CD14-positive monocyte (primary cell): ENCODE results near the gene NSMF. TPM values are rescaled to one million over a fixed set of nuclear protein-coding genes. Genes with fewer than 3 reads are reported as not detected.

Experiments
- DNase-seq, 3 donors: peaks; one replicate each; pipeline ENCODE4 v3.0.0-alpha.2; 2011 to 2022
- H2AFZ ChIP-seq: 2 replicates; pipeline ENCODE4 v1.6.0; 2012; ENCODE audit warnings: mild to moderate bottlenecking, low read depth, low read length, inconsistent platforms; ENCODE audit not compliant: insufficient read depth, poor library complexity, severe bottlenecking
- H3K27ac ChIP-seq, 2 donors: 1 replicate in 1 of 2; 2 replicates in 1 of 2; pipeline ENCODE4 v1.5.1; 2012 to 2013; ENCODE audit warnings: low read length in 2 of 2, control low read depth in 1 of 2, inconsistent platforms in 1 of 2, low read depth in 1 of 2, mild to moderate bottlenecking in 1 of 2
- H3K27me3 ChIP-seq, 2 donors: one replicate each; pipeline versions ENCODE4 v1.6.0 to v1.6.1; 2011 to 2013; ENCODE audit warnings: low read length in 2 of 2; ENCODE audit not compliant: control insufficient read depth in 2 of 2, insufficient read depth in 2 of 2
- H3K36me3 ChIP-seq, 2 donors: replicated peaks in 1 of 2; 1 replicate in 1 of 2; 2 replicates in 1 of 2; pipeline versions ENCODE4 v1.5.1 to v1.6.1; 2012 to 2013; ENCODE audit warnings: low read length in 2 of 2, control low read depth in 1 of 2, inconsistent platforms in 1 of 2, mild to moderate bottlenecking in 1 of 2; ENCODE audit not compliant: insufficient read depth in 2 of 2, control insufficient read depth in 1 of 2
- H3K4me1 ChIP-seq, 2 donors: 1 replicate in 1 of 2; 2 replicates in 1 of 2; pipeline versions ENCODE4 v1.5.1 to v1.6.1; 2012 to 2013; ENCODE audit warnings: low read length in 2 of 2, control low read depth in 1 of 2, inconsistent platforms in 1 of 2, mild to moderate bottlenecking in 1 of 2, moderate library complexity in 1 of 2; ENCODE audit not compliant: insufficient read depth in 2 of 2, control insufficient read depth in 1 of 2
- H3K4me2 ChIP-seq: replicated peaks from 2 replicates; pipeline ENCODE3; 2012; ENCODE audit warnings: low read length, moderate library complexity, mild to moderate bottlenecking; ENCODE audit not compliant: poor library complexity, severe bottlenecking; ENCODE audit errors: extremely low read depth
- H3K4me3 ChIP-seq, 3 experiments: fragments of 200-600 bp in 1 of 3; sonication (generic) in 1 of 3; replicated peaks in 1 of 3; 1 replicate in 2 of 3; 2 replicates in 1 of 3; pipeline ENCODE4 v1.5.1; 2011 to 2013; ENCODE audit warnings: low read length in 3 of 3, mild to moderate bottlenecking in 3 of 3, control low read depth in 2 of 3, low read depth in 2 of 3, inconsistent platforms in 1 of 3, moderate library complexity in 1 of 3
- H3K79me2 ChIP-seq: 2 replicates; pipeline ENCODE4 v1.6.0; 2012; ENCODE audit warnings: mild to moderate bottlenecking, control low read depth, inconsistent platforms, low read length, moderate library complexity; ENCODE audit not compliant: insufficient read depth
- H3K9ac ChIP-seq: 2 replicates; pipeline ENCODE4 v1.6.0; 2017; ENCODE audit warnings: low read length, mild to moderate bottlenecking; ENCODE audit not compliant: insufficient read depth, poor library complexity, severe bottlenecking
- H3K9me3 ChIP-seq, 2 donors: replicated peaks in 1 of 2; 1 replicate in 1 of 2; 2 replicates in 1 of 2; pipeline versions ENCODE4 v1.5.1 to v1.6.1; 2012 to 2013; ENCODE audit warnings: low read length in 2 of 2, control low read depth in 1 of 2; ENCODE audit not compliant: control insufficient read depth in 1 of 2, insufficient read depth in 1 of 2
- H4K20me1 ChIP-seq: 2 replicates; pipeline ENCODE4 v1.6.0; 2012; ENCODE audit warnings: mild to moderate bottlenecking, low read length, control low read depth, moderate library complexity; ENCODE audit not compliant: insufficient read depth
- H3K27ac Mint-ChIP-seq, 7 donors: one replicate each; pipeline ENCODE4 v1.8.0; 2020; ENCODE audit warnings: mild to moderate bottlenecking in 7 of 7, mixed read lengths in 7 of 7, moderate library complexity in 6 of 7, inconsistent platforms in 2 of 7
- H3K27me3 Mint-ChIP-seq, 3 donors: one replicate each; pipeline ENCODE4 v1.8.0; 2021 to 2022; ENCODE audit warnings: low read depth in 3 of 3, mild to moderate bottlenecking in 3 of 3, mixed read lengths in 3 of 3, moderate library complexity in 3 of 3, inconsistent platforms in 1 of 3
- H3K36me3 Mint-ChIP-seq, 2 donors: one replicate each; pipeline ENCODE4 v1.8.0; 2020; ENCODE audit warnings: mixed read lengths in 2 of 2, inconsistent platforms in 1 of 2, mild to moderate bottlenecking in 1 of 2
- H3K4me1 Mint-ChIP-seq: one replicate; pipeline ENCODE4 v1.8.0; 2020; ENCODE audit warnings: mild to moderate bottlenecking, mixed read lengths
- H3K4me3 Mint-ChIP-seq, 2 donors: one replicate each; pipeline ENCODE4 v1.8.0; 2020; ENCODE audit warnings: mild to moderate bottlenecking in 2 of 2, mixed read lengths in 2 of 2, moderate library complexity in 1 of 2
- H3K9me3 Mint-ChIP-seq, 7 donors: one replicate each; pipeline ENCODE4 v1.8.0; 2020 to 2022; ENCODE audit warnings: mixed read lengths in 7 of 7, mild to moderate bottlenecking in 6 of 7, moderate library complexity in 6 of 7, inconsistent platforms in 2 of 7
- WGBS: methylation state at CpG from one replicate; pipeline ENCODE4 v1.1.5; 2013; ENCODE audit warnings: missing lambda C conversion rate; ENCODE audit not compliant: insufficient coverage; 5-methylcytosine and 5-hydroxymethylcytosine counted together
- intact Hi-C, 2 donors: fragments of 100-400 bp; cut with micrococcal nuclease; formaldehyde crosslinking; loops; one replicate each; pipeline versions ENCODE4 v1.15.0 to v1.15.1; 2023
- polyA plus RNA-seq, 3 donors: library from polyadenylated mRNA; depleted of rRNA in 1 of 3; unstranded in 2 of 3; stranded (reverse) in 1 of 3; fragments of 300-500 nt in 2 of 3; fragments of >200 nt in 1 of 3; fragmentation: Illumina TruSeq in 2 of 3; gene quantifications; 1 replicate in 2 of 3; 2 replicates in 1 of 3; pipeline ENCODE4 v1.2.3, GENCODE V29; 2012 to 2021
- TF ChIP-seq, protein P1 (sequence below): fragments of 200-600 bp; IDR thresholded peaks from one replicate; pipeline ENCODE4 v1.8.0; 2022; ENCODE audit warnings: antibody characterized with exemption, mild to moderate bottlenecking

NSMF gene
- polyA plus RNA-seq, 3 donors, result 4.6 to 68.4 (median 5.3) TPM

DNA sequence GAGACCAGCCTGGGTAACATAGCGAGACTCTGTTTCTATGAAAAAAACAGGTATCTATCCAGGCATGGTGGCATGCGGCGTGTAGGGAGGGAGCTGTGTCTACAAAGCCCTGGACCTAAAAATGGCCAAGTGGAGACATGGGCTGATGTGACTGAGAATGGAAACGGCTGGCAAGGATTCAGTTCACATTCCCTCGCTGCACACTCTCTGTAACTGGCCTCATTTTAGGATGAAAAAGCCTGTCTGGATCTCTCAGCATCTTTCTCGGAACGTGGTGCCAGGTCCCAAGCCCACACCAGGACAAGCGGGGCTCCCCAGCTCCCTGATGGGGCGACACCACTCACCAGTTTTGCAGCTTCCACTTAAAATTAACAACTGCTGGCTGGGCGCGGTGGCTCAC is 49.6 kb downstream of the NSMF start:
- H3K9me3 ChIP-seq, result no peaks in the 10 kb centered on the region
- no peak overlapping the region for H3K4me3 ChIP-seq
- no peak for DNase-seq
- peaks cover 48% of the 10 kb centered on the region for H4K20me1 ChIP-seq
- no peak overlapping the region for H3K4me2 ChIP-seq
- H2AFZ ChIP-seq, result no peak overlapping the region
- peak overlapping the region in 1 of 7 donors; percentile 6 for H3K27ac Mint-ChIP-seq
- peaks cover 0 to 4% (median 0%) of the 10 kb centered on the region in 7 donors for H3K9me3 Mint-ChIP-seq
- H3K36me3 ChIP-seq, result no peaks in the 10 kb centered on the region
- peaks cover 2 to 6% of the 10 kb centered on the region in 2 donors for H3K36me3 Mint-ChIP-seq
- H3K27me3 ChIP-seq, result peaks cover 9 to 39% of the 10 kb centered on the region in 2 donors
- H3K9ac ChIP-seq, result no peak overlapping the region
- TF ChIP-seq, protein P1, sequence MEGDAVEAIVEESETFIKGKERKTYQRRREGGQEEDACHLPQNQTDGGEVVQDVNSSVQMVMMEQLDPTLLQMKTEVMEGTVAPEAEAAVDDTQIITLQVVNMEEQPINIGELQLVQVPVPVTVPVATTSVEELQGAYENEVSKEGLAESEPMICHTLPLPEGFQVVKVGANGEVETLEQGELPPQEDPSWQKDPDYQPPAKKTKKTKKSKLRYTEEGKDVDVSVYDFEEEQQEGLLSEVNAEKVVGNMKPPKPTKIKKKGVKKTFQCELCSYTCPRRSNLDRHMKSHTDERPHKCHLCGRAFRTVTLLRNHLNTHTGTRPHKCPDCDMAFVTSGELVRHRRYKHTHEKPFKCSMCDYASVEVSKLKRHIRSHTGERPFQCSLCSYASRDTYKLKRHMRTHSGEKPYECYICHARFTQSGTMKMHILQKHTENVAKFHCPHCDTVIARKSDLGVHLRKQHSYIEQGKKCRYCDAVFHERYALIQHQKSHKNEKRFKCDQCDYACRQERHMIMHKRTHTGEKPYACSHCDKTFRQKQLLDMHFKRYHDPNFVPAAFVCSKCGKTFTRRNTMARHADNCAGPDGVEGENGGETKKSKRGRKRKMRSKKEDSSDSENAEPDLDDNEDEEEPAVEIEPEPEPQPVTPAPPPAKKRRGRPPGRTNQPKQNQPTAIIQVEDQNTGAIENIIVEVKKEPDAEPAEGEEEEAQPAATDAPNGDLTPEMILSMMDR, result no peak
- peaks cover 17% of the 10 kb centered on the region for H3K4me1 Mint-ChIP-seq
- peaks cover 3% of the 10 kb centered on the region for H3K79me2 ChIP-seq
- peaks cover 33 to 71% (median 44%) of the 10 kb centered on the region in 3 donors for H3K27me3 Mint-ChIP-seq
- WGBS, result 98% methylated on average over 9 of the region's 11 CpGs
- intact Hi-C loops, result loop anchor here (5.0 kb wide), 2 partner anchors 82 to 102 kb away; no protein-coding TSS in a partner anchor
- H3K4me3 Mint-ChIP-seq, result peak overlapping the region in 1 of 2 donors; percentile 30
- H3K27ac ChIP-seq, result no peak overlapping the region
- H3K4me1 ChIP-seq, result peaks cover 19 to 20% of the 10 kb centered on the region in 2 donors

GRCh38 chr9:137408651-137409405 is 50.3 kb downstream of the NSMF start:
- intact Hi-C loops, result loop anchor here (5.0 kb wide), 2 partner anchors 82 to 102 kb away; no protein-coding TSS in a partner anchor
- TF ChIP-seq, protein P1, result no peak
- Histone ChIP-seq H3K9ac (no peak overlapping the region), H3K27ac (no peak overlapping the region), H3K79me2 (peaks cover 3% of the 10 kb centered on the region), H3K4me2 (no peak overlapping the region), H2AFZ (no peak overlapping the region), H3K9me3 (no peaks in the 10 kb centered on the region), H3K4me1 (peaks cover 13 to 14% of the 10 kb centered on the region in 2 donors), H3K36me3 (no peaks in the 10 kb centered on the region), H3K4me3 (no peak overlapping the region), H3K27me3 (peaks cover 9 to 39% of the 10 kb centered on the region in 2 donors), H4K20me1 (peaks cover 48% of the 10 kb centered on the region)
- no peak overlapping the region for H3K4me3 Mint-ChIP-seq
- no peak overlapping the region for H3K27ac Mint-ChIP-seq
- peaks cover 12% of the 10 kb centered on the region for H3K4me1 Mint-ChIP-seq
- H3K27me3 Mint-ChIP-seq, result peaks cover 30 to 71% (median 44%) of the 10 kb centered on the region in 3 donors
- peaks cover 0 to 4% (median 0%) of the 10 kb centered on the region in 7 donors for H3K9me3 Mint-ChIP-seq
- 100% methylated on average over 11 of the region's 24 CpGs for WGBS
- H3K36me3 Mint-ChIP-seq, result peaks cover 2 to 5% of the 10 kb centered on the region in 2 donors
- no peak for DNase-seq
